ELR (cell line): Measurements from ENCODE around the gene LIMA1.
"Not testable (repeated sequence)": the region's sequence is repeated elsewhere in the genome, so short reads cannot be mapped to it uniquely, and the experiment has no call there.

Experiments used
- DNase-seq: peaks from one replicate; pipeline ENCODE4 v3.0.0-alpha.2; 2015; ENCODE audit warnings: low read depth

Gene LIMA1

DNA sequence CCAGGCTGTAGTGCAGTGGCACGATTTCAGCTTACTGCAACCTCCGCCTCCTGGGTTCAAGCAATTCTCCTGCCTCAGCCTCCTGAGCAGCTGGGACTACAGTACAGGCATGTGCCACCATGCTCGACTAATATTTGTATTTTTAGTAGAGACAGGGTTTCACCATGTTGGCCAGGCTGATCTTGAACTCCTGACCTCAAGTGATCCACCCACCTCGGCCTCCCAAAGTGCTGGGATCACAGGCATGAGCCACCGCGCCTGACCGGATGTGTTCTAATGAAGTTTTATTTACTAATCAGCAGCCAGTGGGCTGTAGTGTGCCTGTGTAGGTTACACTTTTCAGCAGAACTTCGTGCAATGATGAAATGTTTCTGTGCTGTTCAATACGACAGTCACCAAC, 35.7 kb downstream of the LIMA1 start:
- not testable (repeated sequence) for DNase-seq

DNA sequence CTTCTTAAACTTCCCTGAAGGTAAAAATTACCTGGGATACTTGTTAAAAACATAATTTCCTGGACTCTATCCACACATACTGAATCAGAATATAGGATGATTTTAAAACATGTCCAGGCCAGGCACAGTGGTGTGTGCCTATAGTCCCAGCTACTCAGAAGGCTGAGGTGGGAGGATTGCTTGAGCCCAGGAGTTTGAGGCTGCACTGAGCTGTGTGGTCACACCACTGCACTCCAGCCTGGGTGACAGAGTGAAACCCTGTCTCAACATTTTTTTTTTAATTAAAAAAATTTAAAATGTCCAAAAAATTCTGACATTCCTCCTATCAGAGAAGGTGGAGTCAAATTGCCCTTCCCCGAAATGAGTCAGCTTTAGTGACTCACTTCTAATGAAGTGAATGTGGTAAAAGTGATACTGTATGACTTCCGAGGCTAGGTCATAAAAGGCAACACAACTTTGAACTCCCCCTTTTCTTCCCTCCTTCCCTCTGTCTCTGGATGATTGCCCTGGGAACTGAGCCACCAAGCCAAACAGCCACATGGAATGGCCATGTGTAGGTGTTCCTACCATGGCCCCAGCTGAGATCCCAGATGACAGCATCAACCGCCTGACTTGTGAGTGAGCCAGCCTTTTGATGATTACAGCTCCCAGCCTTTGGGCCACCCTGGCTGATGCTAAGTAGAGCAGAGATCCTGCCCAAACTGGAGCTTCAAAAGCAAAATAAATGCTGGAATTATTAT, 36.3 kb downstream of the LIMA1 start:
- DNase-seq, result peak; percentile 98

DNA sequence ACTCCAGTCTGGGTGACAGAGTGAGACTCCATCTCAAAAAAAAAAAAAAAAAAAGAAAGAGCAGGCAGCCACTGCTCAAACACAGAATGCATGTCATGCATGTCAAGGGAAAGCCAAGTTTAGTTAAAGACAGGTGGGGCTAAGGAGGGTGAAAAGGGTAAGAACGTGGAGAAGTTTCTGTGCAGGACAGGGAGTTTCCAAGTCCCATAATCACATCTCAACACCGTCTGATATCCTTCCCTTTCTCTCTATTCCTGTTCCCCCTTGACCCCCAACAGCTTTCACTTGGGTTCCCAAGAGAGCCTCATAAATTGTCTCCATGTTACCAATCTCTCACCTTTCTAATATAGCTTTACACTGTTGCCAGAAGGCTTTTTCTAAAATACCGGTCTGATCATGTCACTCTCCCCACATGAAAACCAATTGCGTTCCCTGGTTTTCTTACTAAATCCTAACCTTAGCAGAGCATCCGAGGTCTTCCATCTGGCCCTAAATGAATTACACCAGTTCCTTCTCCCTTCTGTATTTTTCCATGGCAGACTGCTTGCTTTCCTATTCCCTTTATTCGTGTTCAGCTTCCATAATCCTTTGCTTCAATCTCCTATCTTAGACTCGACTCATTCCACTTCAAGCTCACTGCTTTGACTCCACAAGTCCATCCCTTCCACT, 37.0 kb downstream of the LIMA1 start:
- peak; percentile 28 for DNase-seq

DNA sequence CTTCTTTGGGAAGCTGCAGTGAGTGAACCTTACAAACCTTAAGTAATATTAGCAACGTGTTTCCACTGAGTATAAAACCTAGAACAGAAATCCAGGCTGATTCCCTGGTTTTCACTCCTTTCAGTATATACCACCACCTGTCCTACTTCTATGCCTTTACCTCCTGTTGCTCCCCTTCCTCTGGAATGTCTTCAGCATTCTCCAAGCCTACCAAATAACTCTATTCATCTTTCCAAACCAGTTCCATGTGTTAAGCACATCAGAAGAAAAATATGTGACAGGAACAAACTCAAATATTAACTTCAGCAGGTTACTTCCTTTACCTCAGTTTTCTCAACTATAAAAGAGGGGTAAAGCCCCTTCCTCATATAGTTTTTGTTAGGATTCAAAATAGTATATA, 39.8 kb downstream of the LIMA1 start:
- DNase-seq, result no peak

- peak; percentile 91 for DNase-seq
These were observed 40.5 kb downstream of the LIMA1 start for GRCh38 chr12:50242751-50243191.

GRCh38 chr12:50241178-50241577, 42.1 kb downstream of the LIMA1 start:
- DNase-seq, result peak; percentile 52

DNA sequence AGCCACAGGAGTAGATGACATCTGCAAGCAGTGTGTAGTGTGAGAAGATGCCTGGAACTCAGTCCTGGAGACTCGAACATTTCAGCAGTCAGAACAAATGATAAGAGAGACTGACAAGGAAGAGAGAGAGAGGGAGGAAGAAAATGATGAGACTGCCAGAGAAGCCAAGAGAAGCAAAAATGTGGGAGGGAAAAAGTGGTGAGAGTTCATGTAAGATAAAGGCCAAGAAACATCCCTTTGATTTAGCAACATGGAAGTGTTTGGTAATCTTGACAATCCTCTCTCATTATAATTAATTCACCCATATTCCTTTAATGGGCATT, 42.6 kb downstream of the LIMA1 start:
- DNase-seq, result no peak

DNA sequence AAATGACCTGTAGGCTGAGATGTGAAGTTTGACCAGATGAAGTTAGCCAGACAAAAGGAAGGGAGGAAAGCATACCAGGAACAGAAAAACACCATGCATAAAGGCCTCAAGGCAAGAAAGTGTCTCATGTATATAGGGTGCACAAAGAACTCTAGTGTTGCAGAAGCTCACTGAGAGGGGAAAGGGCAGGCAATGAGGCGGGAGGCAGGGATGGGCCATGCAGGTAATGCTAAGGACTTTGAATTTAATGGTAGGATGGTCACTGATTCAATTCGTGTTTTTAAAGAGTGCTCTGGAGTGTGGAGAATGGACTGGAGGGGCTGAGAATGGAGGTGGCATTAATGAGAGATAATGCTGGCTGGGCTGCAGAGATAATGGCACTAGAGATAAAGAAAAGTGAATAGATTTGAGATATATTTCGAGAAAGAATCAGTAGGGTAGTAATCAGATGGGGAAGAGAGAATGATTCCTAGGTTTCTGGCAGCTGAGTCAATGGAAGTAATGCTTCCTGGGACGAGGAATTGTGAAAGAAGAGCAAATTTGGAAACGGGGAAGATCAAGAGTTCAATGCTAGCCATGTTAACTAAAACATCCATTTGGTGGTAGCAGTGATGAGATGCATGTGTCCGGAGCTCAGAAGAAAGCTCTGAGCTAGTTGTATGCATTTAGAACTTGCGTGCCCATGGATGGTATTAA, 43.1 kb downstream of the LIMA1 start:
- DNase-seq, result no peak

GRCh38 chr12:50239355-50239891, 43.9 kb downstream of the LIMA1 start:
- no peak for DNase-seq

DNA sequence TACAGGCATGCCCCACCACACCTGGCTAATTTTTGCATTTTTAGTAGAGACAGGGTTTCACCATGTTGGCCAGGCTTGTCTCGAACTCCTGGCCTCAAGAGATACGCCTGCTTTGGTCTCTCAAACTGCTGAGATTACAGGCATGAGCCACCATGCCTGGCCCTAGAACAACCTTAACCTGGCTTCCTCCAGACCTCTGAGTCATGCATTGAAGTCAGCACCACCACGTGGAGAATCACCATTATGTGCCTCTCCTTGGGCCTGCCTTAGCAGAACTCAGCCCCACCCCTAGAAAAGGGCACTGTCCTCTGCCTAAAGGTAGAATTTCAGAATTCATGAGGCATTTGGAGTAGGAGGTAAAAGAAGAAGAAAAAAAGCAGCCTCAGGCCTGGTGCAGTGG, 49.0 kb downstream of the LIMA1 start:
- DNase-seq, result peak; percentile 77

DNA sequence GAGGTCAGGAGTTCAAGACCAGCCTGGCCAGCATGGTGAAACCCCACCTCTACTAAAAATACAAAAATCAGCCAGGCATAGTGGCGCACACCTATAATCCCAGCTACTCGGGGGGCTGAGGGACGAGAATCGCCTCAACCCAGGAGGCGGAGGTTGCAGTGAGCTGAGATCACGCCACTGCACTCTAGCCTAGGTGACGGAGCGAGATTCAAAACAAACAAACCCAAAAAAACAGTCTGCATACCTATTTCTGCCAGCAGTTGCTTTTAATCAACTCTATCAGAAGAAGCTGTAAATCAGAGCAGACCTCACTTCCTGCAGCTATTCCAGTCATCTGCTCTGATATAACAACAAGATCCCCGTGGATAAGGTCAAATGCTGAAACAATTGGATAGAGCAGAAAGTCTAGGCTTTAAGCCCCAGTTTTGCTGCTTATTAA, 50.5 kb downstream of the LIMA1 start:
- no peak for DNase-seq

DNA sequence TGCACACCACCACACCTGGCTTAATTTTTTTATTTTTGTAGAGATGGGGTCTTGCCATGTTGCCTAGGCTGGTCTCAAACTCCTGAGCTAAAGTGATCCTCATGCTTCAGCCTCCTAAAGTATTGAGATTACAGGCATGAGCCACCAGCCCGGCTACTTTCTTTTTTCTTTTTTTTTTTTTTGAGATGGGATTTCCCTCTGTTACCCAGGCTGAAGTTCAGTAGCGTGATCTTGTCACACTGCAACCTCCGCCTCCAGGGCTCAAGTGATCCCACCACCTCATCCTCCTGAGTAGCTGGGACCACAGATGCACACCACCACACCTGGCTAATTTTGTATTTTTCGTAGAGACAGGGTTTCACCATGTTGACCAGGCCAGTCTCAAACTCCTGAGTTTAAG, 51.1 kb downstream of the LIMA1 start:
- no peak for DNase-seq

DNA sequence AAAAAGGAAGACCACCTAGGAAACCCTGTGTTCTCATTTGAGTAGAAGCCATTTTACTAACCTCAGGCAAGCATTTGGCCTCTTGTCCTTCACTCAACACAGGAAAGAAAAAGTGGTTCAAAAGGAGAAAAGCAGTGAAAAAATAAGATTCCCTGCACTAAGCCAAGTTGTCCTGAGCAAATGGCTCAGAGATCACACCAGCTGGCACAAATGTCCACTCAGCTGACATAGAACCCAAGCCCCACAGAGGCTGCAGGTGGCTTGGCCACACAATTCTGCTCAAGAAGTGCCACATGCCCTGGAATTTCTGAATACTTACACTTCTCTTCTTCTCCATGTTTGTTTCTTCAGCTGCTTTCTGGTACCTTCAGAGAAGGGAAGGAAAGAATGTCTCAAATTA, 52.0 kb downstream of the LIMA1 start:
- DNase-seq, result no peak

GRCh38 chr12:50230217-50230616, 53.1 kb downstream of the LIMA1 start:
- DNase-seq, result no peak

GRCh38 chr12:50224026-50224692, 59.2 kb downstream of the LIMA1 start:
- DNase-seq, result peak; percentile 83

GRCh38 chr12:50222275-50222783, 61.0 kb downstream of the LIMA1 start:
- DNase-seq, result peak; percentile 94

DNA sequence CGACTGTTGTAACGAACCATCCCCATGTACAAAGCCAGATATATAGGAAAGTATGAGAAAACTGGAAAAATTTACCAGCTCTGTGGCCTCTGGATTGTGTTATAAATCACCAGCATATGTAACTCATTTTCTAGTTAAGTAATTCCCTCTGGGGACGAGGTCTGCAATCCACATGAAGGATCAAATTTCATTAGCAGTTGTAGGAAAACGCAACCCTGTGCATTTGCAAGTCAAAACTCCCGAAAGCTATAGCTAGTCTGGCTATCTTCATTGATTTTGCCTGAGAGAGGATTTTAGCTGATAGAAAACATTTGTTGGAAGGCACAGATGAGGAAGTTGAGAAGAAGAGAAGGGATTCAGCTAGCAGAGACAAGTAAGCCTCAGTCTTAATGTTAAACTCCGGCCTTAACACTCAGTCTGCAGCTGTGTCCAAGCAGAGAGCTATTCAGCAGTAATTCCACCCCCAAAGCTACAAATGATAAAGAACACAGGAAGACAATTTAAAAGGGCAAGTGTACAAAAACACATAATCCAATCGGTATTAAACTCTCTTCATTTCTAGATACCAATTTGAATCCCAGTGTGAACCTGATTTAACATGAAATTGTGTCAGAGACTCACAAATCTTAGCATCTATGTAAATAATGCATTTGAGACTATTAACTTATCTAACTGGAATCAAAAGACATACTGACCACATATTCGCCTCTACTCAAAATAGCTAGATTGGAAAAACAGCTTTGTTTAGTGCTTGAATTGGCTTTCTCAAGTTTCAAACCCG, 61.9 kb downstream of the LIMA1 start:
- peak; percentile 83 for DNase-seq

- peak; percentile 88 for DNase-seq
These were observed 62.8 kb downstream of the LIMA1 start for GRCh38 chr12:50220363-50220995.

- DNase-seq, result no peak
These were observed 63.8 kb downstream of the LIMA1 start for GRCh38 chr12:50219544-50219943.

DNA sequence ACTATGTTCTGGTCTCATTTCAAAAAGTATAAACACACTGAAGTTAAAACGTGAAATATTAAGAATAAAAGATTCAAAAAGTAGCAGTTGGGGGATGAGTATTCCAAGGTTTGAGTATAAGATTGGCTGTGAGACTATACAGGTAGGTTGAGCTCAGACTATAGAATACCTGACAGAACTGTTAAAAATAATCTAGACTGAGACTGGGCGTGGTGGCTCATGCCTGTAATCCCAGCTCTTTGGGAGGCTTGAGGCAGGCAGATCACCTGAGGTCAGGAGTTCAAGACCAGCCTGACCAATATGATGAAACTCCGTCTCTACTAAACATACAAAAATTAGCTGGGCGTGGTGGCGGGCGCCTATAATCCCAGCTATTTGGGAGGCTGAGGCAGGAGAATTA, 64.3 kb downstream of the LIMA1 start:
- not testable (repeated sequence) for DNase-seq

DNA sequence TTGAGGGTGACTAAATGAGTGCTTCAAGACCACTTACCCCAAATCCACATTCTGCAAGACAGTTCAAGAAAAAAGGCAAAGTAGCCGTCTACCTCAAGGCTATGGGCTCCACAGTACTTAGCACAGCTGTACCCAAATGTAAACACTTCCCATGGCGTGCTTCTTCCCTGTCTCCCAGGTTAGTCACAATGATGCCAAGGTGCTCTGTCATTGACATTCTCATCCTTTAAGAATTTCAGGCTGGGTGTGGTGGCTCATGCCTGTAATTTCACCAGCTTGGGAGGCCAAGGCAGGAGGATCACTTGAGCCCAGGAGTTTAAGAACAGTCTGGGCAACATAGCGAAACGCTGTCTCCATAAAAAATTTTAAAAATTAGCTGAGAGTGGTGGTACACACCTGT, 64.9 kb downstream of the LIMA1 start:
- peak; percentile 98 for DNase-seq
